AG10803 (cell line): Measurements from ENCODE around the gene CDR2.

Experiments
- DNase-seq: peaks from one replicate; pipeline ENCODE4 v3.0.0; 2010; ENCODE audit warnings: low read depth
- H3K4me3 ChIP-seq: 2 replicates; pipeline ENCODE4 v1.5.1; 2011; ENCODE audit warnings: mild to moderate bottlenecking, low read length, control low read depth
- TF ChIP-seq, protein P1 (sequence below): conservative IDR thresholded peaks from 2 replicates; pipeline ENCODE4 v1.5.1; 2011; ENCODE audit warnings: mild to moderate bottlenecking, low read length, control low read depth, inconsistent platforms

Gene CDR2

GRCh38 chr16:22320572-22321339 is 53.7 kb downstream of the CDR2 start:
- no peak overlapping the region for H3K4me3 ChIP-seq
- TF ChIP-seq, protein P1, sequence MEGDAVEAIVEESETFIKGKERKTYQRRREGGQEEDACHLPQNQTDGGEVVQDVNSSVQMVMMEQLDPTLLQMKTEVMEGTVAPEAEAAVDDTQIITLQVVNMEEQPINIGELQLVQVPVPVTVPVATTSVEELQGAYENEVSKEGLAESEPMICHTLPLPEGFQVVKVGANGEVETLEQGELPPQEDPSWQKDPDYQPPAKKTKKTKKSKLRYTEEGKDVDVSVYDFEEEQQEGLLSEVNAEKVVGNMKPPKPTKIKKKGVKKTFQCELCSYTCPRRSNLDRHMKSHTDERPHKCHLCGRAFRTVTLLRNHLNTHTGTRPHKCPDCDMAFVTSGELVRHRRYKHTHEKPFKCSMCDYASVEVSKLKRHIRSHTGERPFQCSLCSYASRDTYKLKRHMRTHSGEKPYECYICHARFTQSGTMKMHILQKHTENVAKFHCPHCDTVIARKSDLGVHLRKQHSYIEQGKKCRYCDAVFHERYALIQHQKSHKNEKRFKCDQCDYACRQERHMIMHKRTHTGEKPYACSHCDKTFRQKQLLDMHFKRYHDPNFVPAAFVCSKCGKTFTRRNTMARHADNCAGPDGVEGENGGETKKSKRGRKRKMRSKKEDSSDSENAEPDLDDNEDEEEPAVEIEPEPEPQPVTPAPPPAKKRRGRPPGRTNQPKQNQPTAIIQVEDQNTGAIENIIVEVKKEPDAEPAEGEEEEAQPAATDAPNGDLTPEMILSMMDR: no peak
- DNase-seq: no peak

GRCh38 chr16:22318690-22319358 is 55.6 kb downstream of the CDR2 start:
- H3K4me3 ChIP-seq: no peak overlapping the region
- TF ChIP-seq, protein P1: peak; percentile 69
- peak; percentile 40 for DNase-seq

GRCh38 chr16:22317625-22318024 is 56.8 kb downstream of the CDR2 start:
- TF ChIP-seq, protein P1: no peak
- H3K4me3 ChIP-seq: no peak overlapping the region
- no peak for DNase-seq

GRCh38 chr16:22317001-22317530 is 57.4 kb downstream of the CDR2 start:
- H3K4me3 ChIP-seq: no peak overlapping the region
- TF ChIP-seq, protein P1: no peak
- DNase-seq: no peak

DNA sequence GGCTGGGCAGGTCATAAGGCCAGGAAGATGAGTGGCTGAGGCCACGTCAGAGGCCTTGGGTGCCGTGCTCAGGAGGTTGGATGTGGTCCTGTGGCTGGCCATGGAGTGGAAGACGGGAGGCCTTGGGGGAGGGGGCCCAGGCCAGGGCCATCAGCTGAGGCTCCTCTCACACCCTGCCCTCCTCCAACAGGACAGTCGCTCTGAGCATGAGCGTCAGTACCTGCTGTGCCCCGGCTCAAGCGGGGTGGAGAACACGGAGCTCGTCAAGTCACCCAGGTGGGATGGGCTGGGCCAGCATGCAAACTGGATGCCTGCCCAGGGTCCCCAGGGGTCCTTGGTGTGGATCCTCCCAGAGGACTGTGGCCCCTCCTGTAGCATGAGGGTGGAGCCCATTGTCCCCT is 58.0 kb downstream of the CDR2 start:
- no peak overlapping the region for H3K4me3 ChIP-seq
- DNase-seq: no peak
- TF ChIP-seq, protein P1: no peak

GRCh38 chr16:22315979-22316378 is 58.4 kb downstream of the CDR2 start:
- TF ChIP-seq, protein P1: no peak
- H3K4me3 ChIP-seq: no peak overlapping the region
- DNase-seq: no peak
